ENCODE results near the gene TCF3. TPM values are rescaled to one million over a fixed set of nuclear protein-coding genes. Genes with fewer than 3 reads are reported as not detected.
"Not testable (repeated sequence)": the region's sequence is repeated elsewhere in the genome, so short reads cannot be mapped to it uniquely, and the experiment has no call there.

TCF3 gene
- total RNA-seq, 1 donor: 55.0 TPM

- TF ChIP-seq CTCF (IDR thresholded peaks at IDR 0.05; ENCODE audit: extremely low read depth, low read depth, low read length): no peak
- no peak overlapping the region for H2AFZ ChIP-seq (ENCODE audit: low read length)
- H3K27me3 ChIP-seq (ENCODE audit: insufficient read depth, low read length): peaks cover 28% of the 10 kb centered on the region
These were observed 16.3 kb upstream of the TCF3 start for GRCh38 chr19:1668486-1669270.

GRCh38 chr19:1668048-1668485 lies 15.7 kb upstream of the TCF3 start:
- Histone ChIP-seq H3K79me2 (ENCODE audit: insufficient read depth, low read length) (no peaks in the 10 kb centered on the region), H3K4me3 (ENCODE audit: insufficient read depth, low read length) (no peak overlapping the region), H3K4me2 (ENCODE audit: insufficient read depth, low read length) (no peak overlapping the region), H3K4me1 (ENCODE audit: insufficient read depth, low read length) (peaks cover 3% of the 10 kb centered on the region), H3K27me3 (ENCODE audit: insufficient read depth, low read length) (peaks cover 27% of the 10 kb centered on the region), H3K27ac (ENCODE audit: low read depth, low read length) (no peak overlapping the region), H3K9me3 (ENCODE audit: low read depth, low read length) (no peaks in the 10 kb centered on the region), H3K36me3 (ENCODE audit: insufficient read depth, low read length) (no peaks in the 10 kb centered on the region), H4K20me1 (ENCODE audit: insufficient read depth, low read length) (no peaks in the 10 kb centered on the region), H2AFZ (ENCODE audit: low read length) (no peak overlapping the region)
- TF ChIP-seq CTCF (IDR thresholded peaks at IDR 0.05; ENCODE audit: extremely low read depth, low read depth, low read length): no peak
- DNase-seq (ENCODE audit: insufficient read length, low spot score, missing footprints): no peak

More at GRCh38 chr19:1668486-1669270, 16.3 kb upstream of the TCF3 start:
- Histone ChIP-seq H3K79me2 (ENCODE audit: insufficient read depth, low read length) (no peaks in the 10 kb centered on the region), H4K20me1 (ENCODE audit: insufficient read depth, low read length) (no peaks in the 10 kb centered on the region), H3K4me2 (ENCODE audit: insufficient read depth, low read length) (no peak overlapping the region), H3K4me1 (ENCODE audit: insufficient read depth, low read length) (peaks cover 3% of the 10 kb centered on the region), H3K4me3 (ENCODE audit: insufficient read depth, low read length) (no peak overlapping the region), H3K27ac (ENCODE audit: low read depth, low read length) (no peak overlapping the region), H3K36me3 (ENCODE audit: insufficient read depth, low read length) (no peaks in the 10 kb centered on the region), H3K9me3 (ENCODE audit: low read depth, low read length) (no peaks in the 10 kb centered on the region)
- peak; percentile 91 for DNase-seq (ENCODE audit: insufficient read length, low spot score, missing footprints)

GRCh38 chr19:1665565-1666047 lies 13.2 kb upstream of the TCF3 start:
- H3K4me1 ChIP-seq (ENCODE audit: insufficient read depth, low read length): no peaks in the 10 kb centered on the region
- no peak overlapping the region for H2AFZ ChIP-seq (ENCODE audit: low read length)
- DNase-seq (ENCODE audit: insufficient read length, low spot score, missing footprints): no peak
- H3K4me3 ChIP-seq (ENCODE audit: insufficient read depth, low read length): no peak overlapping the region
- no peak for TF ChIP-seq CTCF (IDR thresholded peaks at IDR 0.05; ENCODE audit: extremely low read depth, low read depth, low read length)
- peaks cover 23% of the 10 kb centered on the region for H3K27me3 ChIP-seq (ENCODE audit: insufficient read depth, low read length)
- no peak overlapping the region for H3K4me2 ChIP-seq (ENCODE audit: insufficient read depth, low read length)
- H4K20me1 ChIP-seq (ENCODE audit: insufficient read depth, low read length): no peaks in the 10 kb centered on the region
- no peaks in the 10 kb centered on the region for H3K9me3 ChIP-seq (ENCODE audit: low read depth, low read length)
- no peaks in the 10 kb centered on the region for H3K79me2 ChIP-seq (ENCODE audit: insufficient read depth, low read length)
- H3K27ac ChIP-seq (ENCODE audit: low read depth, low read length): no peak overlapping the region
- no peaks in the 10 kb centered on the region for H3K36me3 ChIP-seq (ENCODE audit: insufficient read depth, low read length)

- Histone ChIP-seq H3K9me3 (ENCODE audit: low read depth, low read length) (no peaks in the 10 kb centered on the region), H3K79me2 (ENCODE audit: insufficient read depth, low read length) (no peaks in the 10 kb centered on the region), H3K36me3 (ENCODE audit: insufficient read depth, low read length) (no peaks in the 10 kb centered on the region), H4K20me1 (ENCODE audit: insufficient read depth, low read length) (no peaks in the 10 kb centered on the region), H3K27ac (ENCODE audit: low read depth, low read length) (no peak overlapping the region), H3K4me1 (ENCODE audit: insufficient read depth, low read length) (no peaks in the 10 kb centered on the region), H3K4me3 (ENCODE audit: insufficient read depth, low read length) (no peak overlapping the region), H3K27me3 (ENCODE audit: insufficient read depth, low read length) (peaks cover 17% of the 10 kb centered on the region), H2AFZ (ENCODE audit: low read length) (no peak overlapping the region), H3K4me2 (ENCODE audit: insufficient read depth, low read length) (no peak overlapping the region)
- DNase-seq (ENCODE audit: insufficient read length, low spot score, missing footprints): no peak
- no peak for TF ChIP-seq CTCF (IDR thresholded peaks at IDR 0.05; ENCODE audit: extremely low read depth, low read depth, low read length)
These were observed 11.4 kb upstream of the TCF3 start for GRCh38 chr19:1663852-1664251.

- DNase-seq (ENCODE audit: insufficient read length, low spot score, missing footprints); H4K20me1 ChIP-seq (ENCODE audit: insufficient read depth, low read length): not testable (repeated sequence)
- H3K27me3 ChIP-seq (ENCODE audit: insufficient read depth, low read length): peaks cover 10% of the 10 kb centered on the region
These were observed 10.8 kb upstream of the TCF3 start for GRCh38 chr19:1663227-1663626.

More at GRCh38 chr19:1663227-1663626, 10.8 kb upstream of the TCF3 start:
- not testable (repeated sequence) for H3K4me3 ChIP-seq (ENCODE audit: insufficient read depth, low read length); H2AFZ ChIP-seq (ENCODE audit: low read length); H3K9me3 ChIP-seq (ENCODE audit: low read depth, low read length); H3K27ac ChIP-seq (ENCODE audit: low read depth, low read length); H3K36me3 ChIP-seq (ENCODE audit: insufficient read depth, low read length); H3K4me2 ChIP-seq (ENCODE audit: insufficient read depth, low read length); H3K4me1 ChIP-seq (ENCODE audit: insufficient read depth, low read length); H3K79me2 ChIP-seq (ENCODE audit: insufficient read depth, low read length)

All from osteoblast (primary cell).